HG02938 (cell line): ENCODE data around the gene GOLM1.

Experiments used
- ATAC-seq: cut with Tn5 transposase; IDR thresholded peaks from one replicate; pipeline ENCODE4 v1.9.1; 2021; ENCODE audit warnings: mild to moderate bottlenecking, moderate library complexity; ENCODE audit not compliant: unreplicated experiment

GOLM1 gene

GRCh38 chr9:86046930-86047341 is 52.4 kb downstream of the GOLM1 start:
- no peak for ATAC-seq

GRCh38 chr9:86046071-86046636 is 53.2 kb downstream of the GOLM1 start:
- no peak for ATAC-seq

DNA sequence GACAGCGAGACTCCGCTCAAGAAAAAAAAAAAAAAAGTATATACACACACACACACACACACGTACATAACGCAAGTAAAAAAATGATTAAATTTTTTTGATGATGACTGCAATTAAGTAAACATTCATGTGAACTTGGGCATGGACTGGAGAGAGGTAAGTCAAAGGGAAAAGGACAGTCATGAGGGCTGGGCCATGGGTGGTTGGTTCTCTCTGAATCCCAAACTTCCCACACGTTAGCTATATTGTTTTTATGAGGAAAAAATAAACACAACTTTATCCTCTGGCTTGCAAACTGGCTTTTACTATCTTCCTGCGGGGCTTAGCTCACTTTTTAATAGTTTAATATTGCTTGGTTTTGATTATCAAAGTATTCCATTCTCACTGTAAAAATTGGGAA is 53.7 kb downstream of the GOLM1 start:
- ATAC-seq = no peak

DNA sequence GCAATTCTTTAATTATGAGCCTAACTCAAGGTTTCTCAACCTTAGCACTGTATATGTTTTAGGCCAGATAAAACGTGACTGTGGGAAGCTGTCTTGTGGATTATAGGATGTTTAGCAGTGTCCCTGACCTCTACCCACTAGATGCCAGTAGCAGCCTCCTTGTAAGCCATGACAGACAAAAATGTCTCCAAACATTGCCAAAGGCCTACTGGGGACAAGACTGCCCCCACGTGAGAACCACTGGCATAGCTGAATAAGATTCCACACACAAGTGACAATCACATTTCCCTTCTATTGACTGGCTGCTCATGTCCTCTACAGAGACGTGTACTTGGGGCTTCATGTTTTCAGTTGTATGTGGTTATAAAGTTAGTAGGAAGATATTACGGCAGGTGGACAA is 55.4 kb downstream of the GOLM1 start:
- no peak for ATAC-seq

DNA sequence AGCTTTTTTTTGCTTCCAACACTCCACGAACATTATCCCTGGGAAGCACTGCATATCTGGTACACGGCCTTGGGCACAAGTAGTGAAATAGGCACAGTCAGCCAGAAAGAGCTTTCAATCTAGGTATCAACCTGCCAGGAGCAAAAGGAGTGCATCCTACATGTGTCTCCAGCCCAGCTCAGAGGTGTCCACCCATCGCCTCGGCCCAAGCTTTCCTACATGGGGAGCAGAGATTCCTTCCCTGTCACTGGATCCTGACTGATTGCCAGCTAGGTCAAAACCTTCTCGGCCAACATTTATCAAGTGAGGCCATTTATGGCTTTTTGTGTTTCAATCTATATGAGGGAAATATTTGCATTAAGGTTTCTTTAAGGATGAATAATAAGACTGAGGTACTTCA is 55.8 kb downstream of the GOLM1 start:
- no peak for ATAC-seq

DNA sequence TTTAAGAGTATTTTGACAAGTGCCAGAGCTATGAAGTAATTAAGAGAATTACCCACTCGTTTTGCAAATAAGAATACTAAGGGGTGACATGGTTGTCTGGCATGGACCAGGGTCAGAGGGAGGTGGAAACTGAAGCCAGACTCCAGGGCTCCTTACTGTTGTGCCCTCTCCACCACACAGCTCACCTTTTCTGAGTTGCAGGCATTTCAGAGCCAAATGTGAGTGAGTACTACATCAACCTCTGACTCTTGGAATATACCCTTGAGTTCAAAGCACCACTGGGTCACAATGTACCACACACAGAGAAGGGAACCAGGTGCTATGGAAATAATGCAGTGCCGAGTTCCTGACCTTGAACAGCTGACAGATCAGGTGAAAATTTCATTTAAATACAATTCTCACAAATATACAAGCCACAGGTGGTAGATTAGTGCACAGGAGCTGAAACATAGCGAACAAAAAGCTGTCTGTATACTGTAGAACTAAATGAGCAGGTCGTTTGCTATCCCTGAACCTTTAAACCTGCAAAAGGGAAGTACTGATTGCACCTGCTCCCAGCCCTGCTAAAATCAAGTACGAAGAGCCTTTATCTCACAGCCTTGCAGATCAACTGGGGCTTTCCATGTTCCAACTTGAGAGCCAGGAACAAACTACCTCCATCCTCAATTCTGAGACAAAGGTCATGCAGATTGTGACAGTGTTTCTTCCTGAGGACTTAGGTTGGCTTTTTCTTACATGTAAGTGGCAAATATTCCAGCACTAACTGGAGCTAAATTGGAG is 57.0 kb downstream of the GOLM1 start:
- ATAC-seq = no peak

DNA sequence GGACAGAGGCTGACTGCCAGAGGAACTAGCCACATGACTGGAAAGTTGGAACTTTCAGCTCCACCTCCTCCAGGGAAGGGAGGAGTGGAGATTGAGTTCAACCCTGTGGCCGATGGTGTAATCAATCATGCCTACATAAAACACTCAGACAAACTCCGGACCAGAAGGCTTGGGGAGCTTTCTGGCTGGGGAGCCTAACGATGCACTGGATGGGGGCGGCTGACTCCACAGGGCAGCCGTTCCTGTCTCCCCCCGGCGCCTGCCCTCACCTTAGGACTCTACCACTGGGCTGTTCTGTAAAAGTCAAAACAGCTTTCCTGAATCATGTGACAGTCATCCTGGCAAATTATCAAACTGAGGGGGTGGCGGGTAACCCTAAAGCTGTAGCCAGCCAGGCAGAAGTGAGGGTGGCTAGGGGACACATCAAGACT is 58.0 kb downstream of the GOLM1 start:
- no peak for ATAC-seq

DNA sequence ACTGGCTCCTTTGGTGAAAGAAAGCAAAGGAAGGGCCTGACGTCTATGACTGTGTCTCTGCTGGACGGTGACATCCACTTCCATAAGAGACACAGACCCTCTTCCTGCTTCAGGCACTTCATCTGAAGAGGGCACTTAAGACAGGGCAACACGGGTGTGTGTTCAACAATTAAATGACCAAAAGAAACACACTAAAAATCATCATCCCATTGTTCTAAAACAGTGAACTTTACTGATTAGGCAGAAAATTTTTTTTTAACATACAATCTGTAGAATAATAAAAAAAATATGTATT is 58.5 kb downstream of the GOLM1 start:
- no peak for ATAC-seq

- no peak for ATAC-seq
Observed at GRCh38 chr9:86039991-86040860, 59.1 kb downstream of the GOLM1 start.

DNA sequence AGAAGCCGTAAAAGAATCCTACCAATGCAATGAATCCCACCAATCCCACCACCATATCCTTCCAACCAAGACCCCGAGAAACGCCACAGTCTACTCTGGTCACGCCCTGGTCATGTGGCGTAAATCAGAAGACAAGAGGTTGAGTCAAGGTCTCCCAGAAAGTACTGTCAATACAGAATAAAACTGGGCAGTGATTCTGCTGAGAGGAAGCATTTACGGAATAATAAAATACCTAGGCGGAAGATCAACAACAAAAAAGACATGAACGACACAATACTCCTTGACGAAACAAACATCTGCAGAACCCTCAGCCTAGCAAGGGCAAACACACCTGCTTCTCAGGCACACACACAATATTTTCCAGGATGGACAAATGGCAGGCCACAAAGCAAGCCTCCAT is 62.8 kb downstream of the GOLM1 start:
- ATAC-seq = no peak

GRCh38 chr9:86035827-86036440 is 63.4 kb downstream of the GOLM1 start:
- no peak for ATAC-seq

DNA sequence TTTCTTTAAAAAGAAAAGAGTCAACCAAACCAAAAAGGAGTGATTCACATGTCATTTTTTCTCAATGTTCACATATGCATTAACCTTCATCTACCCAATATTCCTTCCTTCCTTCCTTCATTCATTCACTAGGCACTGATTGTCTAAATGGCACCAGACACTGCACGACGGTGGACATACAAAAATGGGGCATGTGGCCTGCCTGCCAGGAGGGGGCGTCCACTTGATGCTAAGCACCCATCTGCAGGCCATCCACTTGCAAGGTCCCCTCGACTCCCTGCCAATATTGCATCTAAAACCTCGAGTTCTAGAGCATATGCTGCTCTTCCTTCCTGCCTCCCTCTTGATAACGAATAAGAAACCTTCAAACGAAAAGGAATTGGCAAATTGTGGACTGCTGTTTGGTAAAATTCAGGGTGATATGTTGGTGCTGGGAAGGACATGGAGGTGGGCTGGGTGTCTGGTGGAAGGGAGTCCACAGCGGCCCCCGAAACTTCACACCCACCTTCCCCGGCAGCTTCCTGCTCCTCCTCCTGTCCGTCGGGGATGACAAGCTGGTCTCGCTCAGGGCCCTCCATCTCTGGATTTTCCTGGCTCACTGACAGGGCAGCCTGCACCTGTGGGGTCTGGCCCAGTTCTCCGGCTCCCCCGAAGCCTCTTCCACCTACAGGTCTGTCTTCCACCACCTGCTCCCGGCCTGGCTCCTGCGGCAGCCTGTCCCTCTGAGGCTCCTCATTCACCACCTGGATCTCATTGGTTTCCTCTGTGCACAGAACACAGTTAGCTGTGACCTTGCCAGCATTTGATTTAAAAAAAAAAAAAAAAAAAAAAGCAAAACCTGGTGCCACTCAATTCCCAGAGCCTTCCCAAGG is 64.3 kb downstream of the GOLM1 start:
- no peak for ATAC-seq

- no peak for ATAC-seq
Observed at GRCh38 chr9:86027767-86028166, 71.6 kb downstream of the GOLM1 start.

DNA sequence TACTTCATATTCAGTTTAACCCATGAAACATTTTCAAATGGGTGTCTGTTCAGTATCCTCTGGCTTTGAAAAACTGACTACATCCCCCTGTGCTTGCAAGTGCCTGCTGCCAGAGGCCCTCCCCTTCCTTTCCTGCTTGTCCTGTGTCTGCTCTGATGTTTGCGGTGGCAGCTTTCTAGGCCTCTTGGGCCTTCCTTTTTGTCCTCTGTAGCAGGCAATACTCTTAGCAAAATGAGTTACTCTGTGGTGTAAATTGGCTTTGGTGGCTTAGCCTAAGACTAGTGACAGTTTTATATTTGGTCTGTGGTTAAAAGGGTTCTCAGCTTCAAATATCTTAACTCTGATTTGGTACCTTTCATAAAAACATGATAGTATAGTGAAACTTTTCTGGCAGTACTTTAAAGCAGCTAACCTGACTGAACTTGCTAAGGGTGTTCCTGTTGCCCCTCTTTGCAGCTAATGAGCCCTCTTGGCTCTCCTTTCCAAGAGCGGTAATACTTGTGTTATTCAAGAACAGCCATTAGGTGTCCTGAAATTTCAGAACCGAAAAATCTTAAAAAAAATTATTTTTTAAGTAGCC is 76.6 kb downstream of the GOLM1 start:
- ATAC-seq = no peak

DNA sequence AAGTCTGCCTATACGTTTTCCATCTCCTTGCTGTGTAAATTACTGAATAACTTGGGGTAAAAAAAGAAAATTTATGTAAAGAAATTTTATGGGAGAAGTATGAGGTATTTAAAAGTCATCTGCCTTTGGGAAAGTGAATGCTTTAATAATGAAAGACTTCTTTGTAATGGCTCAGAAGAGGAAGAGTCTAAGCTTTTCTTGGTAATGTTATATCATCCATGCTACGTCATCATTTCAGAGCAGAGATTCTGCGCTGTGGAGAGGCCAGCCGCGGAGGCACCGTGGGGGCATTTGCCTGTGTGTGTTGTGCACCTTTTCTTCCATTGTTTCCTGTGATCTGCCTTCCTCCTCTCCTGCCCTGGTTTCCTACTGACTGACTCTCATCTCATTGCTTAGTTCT is 78.2 kb downstream of the GOLM1 start:
- no peak for ATAC-seq

- ATAC-seq = no peak
Observed at GRCh38 chr9:86020731-86021130, 78.6 kb downstream of the GOLM1 start.

GRCh38 chr9:86009133-86009532 is 90.2 kb downstream of the GOLM1 start:
- ATAC-seq = no peak

GRCh38 chr9:86005253-86005775 is 94.0 kb downstream of the GOLM1 start:
- no peak for ATAC-seq

DNA sequence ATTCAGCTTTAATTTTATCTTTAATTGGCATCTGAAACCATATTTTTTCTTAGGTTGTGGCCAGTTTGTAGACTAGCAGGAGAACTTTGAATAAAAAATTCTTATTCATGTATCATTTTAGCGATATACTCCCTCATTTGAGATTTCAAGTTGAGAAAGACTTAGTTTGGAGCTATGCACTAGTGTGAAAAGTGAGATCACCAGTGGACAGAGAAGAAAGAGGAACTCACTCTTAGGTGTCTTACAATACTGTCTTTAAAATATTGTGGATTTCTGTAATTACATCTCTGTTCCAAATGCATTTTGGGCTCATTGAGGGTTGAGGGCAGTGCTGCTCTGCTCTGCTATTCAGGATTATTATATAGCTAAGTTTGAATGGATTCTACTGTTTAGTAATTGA is 103.8 kb downstream of the GOLM1 start:
- ATAC-seq = no peak

DNA sequence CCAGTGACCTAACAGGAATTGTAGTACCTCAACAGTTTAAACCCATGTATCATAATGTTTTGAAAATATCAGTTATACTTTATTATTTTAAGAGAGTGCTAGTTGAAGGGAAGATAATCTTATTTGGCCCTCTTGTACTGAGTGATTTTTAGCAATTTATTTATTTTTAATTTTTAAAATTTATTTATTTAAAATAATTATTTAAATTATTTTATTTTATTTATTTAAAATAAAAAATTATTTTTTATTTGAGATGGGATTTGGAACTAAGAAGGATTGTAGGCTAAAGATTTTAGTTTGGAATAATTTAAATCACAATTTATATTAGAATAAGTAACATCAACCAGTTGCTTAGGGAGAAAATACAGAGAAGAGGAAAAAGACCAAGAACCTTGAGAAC is 104.3 kb downstream of the GOLM1 start:
- no peak for ATAC-seq
